ENCODE data around the gene ATP1A1. TPM values are rescaled to one million over a fixed set of nuclear protein-coding genes. Genes with fewer than 3 reads are reported as not detected.

Gene ATP1A1
- total RNA-seq, 1 donor from 2014 or later, result 219 TPM

- Mint-ChIP-seq H3K36me3 (no peaks in the 10 kb centered on the region), H3K4me3 (no peak overlapping the region), H3K9me3 (no peaks in the 10 kb centered on the region), H3K4me1 (no peaks in the 10 kb centered on the region), H3K27ac (no peak overlapping the region), H3K27me3 (ENCODE audit: low read depth) (no peaks in the 10 kb centered on the region)
- DNase-seq (ENCODE audit: low spot score in 2 of 2, unreplicated experiment in 2 of 2), result no peak
- TF ChIP-seq, protein P1, sequence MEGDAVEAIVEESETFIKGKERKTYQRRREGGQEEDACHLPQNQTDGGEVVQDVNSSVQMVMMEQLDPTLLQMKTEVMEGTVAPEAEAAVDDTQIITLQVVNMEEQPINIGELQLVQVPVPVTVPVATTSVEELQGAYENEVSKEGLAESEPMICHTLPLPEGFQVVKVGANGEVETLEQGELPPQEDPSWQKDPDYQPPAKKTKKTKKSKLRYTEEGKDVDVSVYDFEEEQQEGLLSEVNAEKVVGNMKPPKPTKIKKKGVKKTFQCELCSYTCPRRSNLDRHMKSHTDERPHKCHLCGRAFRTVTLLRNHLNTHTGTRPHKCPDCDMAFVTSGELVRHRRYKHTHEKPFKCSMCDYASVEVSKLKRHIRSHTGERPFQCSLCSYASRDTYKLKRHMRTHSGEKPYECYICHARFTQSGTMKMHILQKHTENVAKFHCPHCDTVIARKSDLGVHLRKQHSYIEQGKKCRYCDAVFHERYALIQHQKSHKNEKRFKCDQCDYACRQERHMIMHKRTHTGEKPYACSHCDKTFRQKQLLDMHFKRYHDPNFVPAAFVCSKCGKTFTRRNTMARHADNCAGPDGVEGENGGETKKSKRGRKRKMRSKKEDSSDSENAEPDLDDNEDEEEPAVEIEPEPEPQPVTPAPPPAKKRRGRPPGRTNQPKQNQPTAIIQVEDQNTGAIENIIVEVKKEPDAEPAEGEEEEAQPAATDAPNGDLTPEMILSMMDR (IDR thresholded peaks at IDR 0.05; ENCODE audit: unreplicated experiment), result no peak
Measured at GRCh38 chr1:116445534-116445933, 72.5 kb downstream of the ATP1A1 start.

- Mint-ChIP-seq H3K9me3 (no peaks in the 10 kb centered on the region), H3K4me3 (no peak overlapping the region)
Measured at GRCh38 chr1:116446686-116447085, 73.6 kb downstream of the ATP1A1 start.

DNA sequence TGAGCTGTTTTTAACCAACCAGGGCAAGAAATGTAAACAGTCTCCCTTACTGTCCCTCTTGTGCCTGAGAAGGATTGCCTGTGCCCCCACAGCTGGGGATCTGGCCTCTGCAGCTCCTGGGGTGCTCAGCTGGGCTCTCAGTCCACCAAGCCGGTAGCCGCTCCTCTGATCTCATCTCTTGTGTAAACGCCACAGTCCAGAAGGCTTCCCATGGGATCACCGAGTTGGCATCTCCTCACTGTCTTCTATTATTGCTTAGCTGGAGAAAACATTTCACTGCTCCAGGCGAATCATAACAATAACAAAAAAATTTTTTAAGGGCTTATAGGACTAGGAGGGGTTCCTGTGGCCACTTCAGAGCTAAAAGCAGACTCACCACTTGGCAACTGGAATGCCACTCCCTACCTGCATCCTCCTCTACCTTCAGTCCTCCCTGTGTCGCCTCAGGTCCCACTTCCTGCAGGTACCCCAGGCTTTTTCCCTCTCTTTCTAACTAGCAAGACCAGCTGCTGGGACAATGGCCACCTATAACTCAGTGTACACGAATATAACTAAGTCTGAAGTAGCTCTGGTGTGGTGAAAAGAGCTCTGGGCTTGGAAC lies 75.8 kb downstream of the ATP1A1 start:
- Mint-ChIP-seq H3K27me3 (ENCODE audit: low read depth) (no peaks in the 10 kb centered on the region), H3K9me3 (no peaks in the 10 kb centered on the region), H3K4me3 (no peak overlapping the region), H3K4me1 (peaks cover 9% of the 10 kb centered on the region), H3K27ac (no peak overlapping the region), H3K36me3 (no peaks in the 10 kb centered on the region)
- TF ChIP-seq, protein P1 (IDR thresholded peaks at IDR 0.05; ENCODE audit: unreplicated experiment), result no peak
- DNase-seq (ENCODE audit: low spot score in 2 of 2, unreplicated experiment in 2 of 2), result no peak

More at GRCh38 chr1:116446686-116447085, 73.6 kb downstream of the ATP1A1 start:
- TF ChIP-seq, protein P1 (IDR thresholded peaks at IDR 0.05; ENCODE audit: unreplicated experiment), result no peak
- no peak for DNase-seq (ENCODE audit: low spot score in 2 of 2, unreplicated experiment in 2 of 2)
- no peaks in the 10 kb centered on the region for H3K36me3 Mint-ChIP-seq
- no peaks in the 10 kb centered on the region for H3K27me3 Mint-ChIP-seq (ENCODE audit: low read depth)
- H3K4me1 Mint-ChIP-seq, result no peaks in the 10 kb centered on the region
- no peak overlapping the region for H3K27ac Mint-ChIP-seq

DNA sequence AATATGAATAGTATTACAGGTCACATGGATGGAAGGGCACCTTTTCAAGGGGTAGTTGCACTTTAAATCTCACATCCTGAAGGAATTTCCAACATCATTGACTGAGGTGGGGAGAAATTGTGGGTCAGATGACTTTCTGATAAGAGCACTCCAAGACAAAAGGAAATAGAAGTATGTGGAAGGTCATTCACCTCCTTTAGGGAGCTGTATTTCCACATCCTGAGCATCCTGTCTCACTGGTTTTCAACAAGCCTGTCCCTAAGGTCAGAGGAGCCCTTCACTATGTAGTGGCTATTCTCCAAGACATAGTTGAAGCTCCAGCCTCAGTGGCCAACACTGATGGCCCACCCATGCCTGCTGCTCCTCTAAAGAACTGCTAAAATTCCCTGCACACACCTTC lies 76.5 kb downstream of the ATP1A1 start:
- H3K27me3 Mint-ChIP-seq (ENCODE audit: low read depth), result no peaks in the 10 kb centered on the region
- H3K36me3 Mint-ChIP-seq, result no peaks in the 10 kb centered on the region
- peaks cover 14% of the 10 kb centered on the region for H3K4me1 Mint-ChIP-seq
- TF ChIP-seq, protein P1 (IDR thresholded peaks at IDR 0.05; ENCODE audit: unreplicated experiment), result no peak
- no peak overlapping the region for H3K27ac Mint-ChIP-seq
- no peaks in the 10 kb centered on the region for H3K9me3 Mint-ChIP-seq
- H3K4me3 Mint-ChIP-seq, result no peak overlapping the region
- no peak for DNase-seq (ENCODE audit: low spot score in 2 of 2, unreplicated experiment in 2 of 2)

DNA sequence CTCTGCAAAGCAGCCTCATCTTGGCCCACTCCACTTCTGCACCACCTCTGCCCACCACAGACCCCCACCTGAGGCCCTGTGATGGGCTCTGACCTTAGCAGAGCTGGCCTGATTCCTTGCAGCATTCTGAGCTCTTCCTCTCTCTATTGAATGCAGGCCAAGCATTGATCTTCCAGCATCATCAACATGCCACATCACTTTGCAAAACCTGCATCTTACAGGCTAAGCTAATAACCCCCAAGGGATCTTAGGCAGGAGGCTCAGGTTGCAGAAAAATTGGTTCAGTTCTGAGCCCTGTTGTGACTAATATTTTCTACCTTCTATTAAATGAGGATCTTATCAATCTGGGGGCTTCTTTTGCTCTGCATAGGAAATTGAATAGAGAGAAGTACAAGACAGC lies 78.7 kb downstream of the ATP1A1 start:
- Mint-ChIP-seq H3K36me3 (no peaks in the 10 kb centered on the region), H3K9me3 (no peaks in the 10 kb centered on the region)

More for the DNA sequence above, 78.7 kb downstream of the ATP1A1 start:
- no peaks in the 10 kb centered on the region for H3K27me3 Mint-ChIP-seq (ENCODE audit: low read depth)
- TF ChIP-seq, protein P1 (IDR thresholded peaks at IDR 0.05; ENCODE audit: unreplicated experiment), result no peak
- no peak overlapping the region for H3K27ac Mint-ChIP-seq
- peaks cover 14% of the 10 kb centered on the region for H3K4me1 Mint-ChIP-seq
- no peak overlapping the region for H3K4me3 Mint-ChIP-seq
- DNase-seq (ENCODE audit: low spot score in 2 of 2, unreplicated experiment in 2 of 2), result no peak

Data from mesothelial cell of epicardium (in vitro differentiated cells).